Measurements from ENCODE around the gene FNTB. TPM values are rescaled to one million over a fixed set of nuclear protein-coding genes. Genes with fewer than 3 reads are reported as not detected.

Gene FNTB
- polyA plus RNA-seq, 1 donor from 2014 or later, result 6.7 TPM

- Histone ChIP-seq H3K9me2 (ENCODE audit: insufficient read depth, low read length) (no peaks in the 10 kb centered on the region), H3K9me3 (ENCODE audit: low read length) (no peaks in the 10 kb centered on the region), H3K9ac (ENCODE audit: low read length) (no peak overlapping the region), H3K4me2 (ENCODE audit: low read length) (no peak overlapping the region), H4K20me1 (ENCODE audit: insufficient read depth) (no peaks in the 10 kb centered on the region), H3K36me3 (ENCODE audit: insufficient read depth, low read length) (no peaks in the 10 kb centered on the region), H2AFZ (ENCODE audit: low read depth, low read length) (no peak overlapping the region), H3K4me3 (ENCODE audit: low read length) (no peak overlapping the region), H3K27ac (ENCODE audit: low read length) (no peak overlapping the region), H3K79me2 (replicated peaks; ENCODE audit: insufficient read depth, low read length) (no peaks in the 10 kb centered on the region), H3F3A (ENCODE audit: insufficient read depth, low read length, poor library complexity, severe bottlenecking) (no peaks in the 10 kb centered on the region), H3K27me3 (ENCODE audit: insufficient read depth, low read depth, low read length) (no peaks in the 10 kb centered on the region)
- TF ChIP-seq MXI1 (conservative IDR thresholded peaks at IDR 0.05; ENCODE audit: poor library complexity, severe bottlenecking) (no peak), SMC3 (conservative IDR thresholded peaks at IDR 0.05; ENCODE audit: poor library complexity) (no peak), TAF1 (IDR thresholded peaks at IDR 0.05; ENCODE audit: low read depth) (no peak), EZH2 (IDR thresholded peaks at IDR 0.05; ENCODE audit: borderline replicate concordance, insufficient read depth, low read length, poor library complexity, severe bottlenecking) (no peak), REST (IDR thresholded peaks at IDR 0.05; ENCODE audit: borderline replicate concordance) (no peak), EP300 (conservative IDR thresholded peaks at IDR 0.05; ENCODE audit: poor library complexity, severe bottlenecking) (no peak), POLR2AphosphoS5 (IDR thresholded peaks at IDR 0.05) (no peak), RAD21 (conservative IDR thresholded peaks at IDR 0.05) (no peak)
- TF ChIP-seq, protein P1, sequence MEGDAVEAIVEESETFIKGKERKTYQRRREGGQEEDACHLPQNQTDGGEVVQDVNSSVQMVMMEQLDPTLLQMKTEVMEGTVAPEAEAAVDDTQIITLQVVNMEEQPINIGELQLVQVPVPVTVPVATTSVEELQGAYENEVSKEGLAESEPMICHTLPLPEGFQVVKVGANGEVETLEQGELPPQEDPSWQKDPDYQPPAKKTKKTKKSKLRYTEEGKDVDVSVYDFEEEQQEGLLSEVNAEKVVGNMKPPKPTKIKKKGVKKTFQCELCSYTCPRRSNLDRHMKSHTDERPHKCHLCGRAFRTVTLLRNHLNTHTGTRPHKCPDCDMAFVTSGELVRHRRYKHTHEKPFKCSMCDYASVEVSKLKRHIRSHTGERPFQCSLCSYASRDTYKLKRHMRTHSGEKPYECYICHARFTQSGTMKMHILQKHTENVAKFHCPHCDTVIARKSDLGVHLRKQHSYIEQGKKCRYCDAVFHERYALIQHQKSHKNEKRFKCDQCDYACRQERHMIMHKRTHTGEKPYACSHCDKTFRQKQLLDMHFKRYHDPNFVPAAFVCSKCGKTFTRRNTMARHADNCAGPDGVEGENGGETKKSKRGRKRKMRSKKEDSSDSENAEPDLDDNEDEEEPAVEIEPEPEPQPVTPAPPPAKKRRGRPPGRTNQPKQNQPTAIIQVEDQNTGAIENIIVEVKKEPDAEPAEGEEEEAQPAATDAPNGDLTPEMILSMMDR (IDR thresholded peaks at IDR 0.05; ENCODE audit: poor library complexity, severe bottlenecking), result no peak
These were observed 52.3 kb downstream of the FNTB start for GRCh38 chr14:65038966-65039365.

GRCh38 chr14:65040666-65041433 lies 54.2 kb downstream of the FNTB start:
- Histone ChIP-seq H3K9me3 (ENCODE audit: low read length) (no peaks in the 10 kb centered on the region), H4K20me1 (ENCODE audit: insufficient read depth) (no peaks in the 10 kb centered on the region), H3K36me3 (ENCODE audit: insufficient read depth, low read length) (no peaks in the 10 kb centered on the region), H3K9me2 (ENCODE audit: insufficient read depth, low read length) (no peaks in the 10 kb centered on the region), H3F3A (ENCODE audit: insufficient read depth, low read length, poor library complexity, severe bottlenecking) (no peaks in the 10 kb centered on the region), H3K4me3 (ENCODE audit: low read length) (no peak overlapping the region), H3K27ac (ENCODE audit: low read length) (no peak overlapping the region), H3K79me2 (replicated peaks; ENCODE audit: insufficient read depth, low read length) (no peaks in the 10 kb centered on the region), H2AFZ (ENCODE audit: low read depth, low read length) (no peak overlapping the region), H3K4me2 (ENCODE audit: low read length) (no peak overlapping the region), H3K27me3 (ENCODE audit: insufficient read depth, low read depth, low read length) (no peaks in the 10 kb centered on the region), H3K9ac (ENCODE audit: low read length) (no peak overlapping the region)
- TF ChIP-seq EP300 (conservative IDR thresholded peaks at IDR 0.05; ENCODE audit: poor library complexity, severe bottlenecking) (no peak), SMC3 (conservative IDR thresholded peaks at IDR 0.05; ENCODE audit: poor library complexity) (no peak), RAD21 (conservative IDR thresholded peaks at IDR 0.05) (no peak)
- TF ChIP-seq, protein P1 (IDR thresholded peaks at IDR 0.05; ENCODE audit: poor library complexity, severe bottlenecking), result no peak
